Measurements from ENCODE around the gene SOAT1.
"Not testable (repeated sequence)": the region's sequence is repeated elsewhere in the genome, so short reads cannot be mapped to it uniquely, and the experiment has no call there.

Gene SOAT1

DNA sequence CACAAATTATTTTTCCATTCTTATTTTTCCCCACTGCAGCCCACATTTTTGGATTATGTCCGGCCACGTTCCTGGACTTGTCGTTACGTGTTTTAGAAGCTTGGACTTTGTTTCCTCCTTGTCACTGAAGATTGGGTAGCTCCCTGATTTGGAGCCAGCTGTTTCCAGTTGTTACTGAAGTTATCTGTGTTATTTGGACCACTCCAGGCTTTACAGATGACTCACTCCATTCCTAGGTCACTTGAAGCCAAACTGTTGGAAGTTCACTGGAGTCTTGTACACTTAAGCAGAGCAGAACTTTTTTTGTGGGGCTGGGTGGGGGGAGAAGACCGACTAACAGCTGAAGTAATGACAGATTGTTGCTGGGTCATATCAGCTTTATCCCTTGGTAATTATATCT, 59.9 kb downstream of the SOAT1 start:
- no peak for DNase-seq (ENCODE audit: low spot score)

DNA sequence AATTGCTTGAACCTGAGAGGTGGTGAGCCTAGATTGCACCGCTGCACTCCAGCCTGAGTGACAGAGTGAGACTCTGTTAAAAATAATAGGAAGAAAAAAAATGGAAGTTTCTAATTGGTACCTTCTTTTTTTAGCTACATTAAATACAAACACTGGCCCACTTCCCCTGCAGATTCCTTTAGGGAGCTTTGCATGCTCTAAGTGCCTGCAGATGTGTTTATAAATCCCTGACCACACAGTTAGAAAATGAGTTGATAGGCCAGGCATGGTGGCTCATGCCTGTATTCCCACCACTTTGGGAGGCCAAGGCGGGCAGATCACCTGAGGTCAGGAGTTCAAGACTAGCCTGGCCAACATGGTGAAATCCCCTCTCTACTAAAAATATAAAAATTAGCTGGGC, 68.0 kb downstream of the SOAT1 start:
- not testable (repeated sequence) for DNase-seq (ENCODE audit: low spot score)

DNA sequence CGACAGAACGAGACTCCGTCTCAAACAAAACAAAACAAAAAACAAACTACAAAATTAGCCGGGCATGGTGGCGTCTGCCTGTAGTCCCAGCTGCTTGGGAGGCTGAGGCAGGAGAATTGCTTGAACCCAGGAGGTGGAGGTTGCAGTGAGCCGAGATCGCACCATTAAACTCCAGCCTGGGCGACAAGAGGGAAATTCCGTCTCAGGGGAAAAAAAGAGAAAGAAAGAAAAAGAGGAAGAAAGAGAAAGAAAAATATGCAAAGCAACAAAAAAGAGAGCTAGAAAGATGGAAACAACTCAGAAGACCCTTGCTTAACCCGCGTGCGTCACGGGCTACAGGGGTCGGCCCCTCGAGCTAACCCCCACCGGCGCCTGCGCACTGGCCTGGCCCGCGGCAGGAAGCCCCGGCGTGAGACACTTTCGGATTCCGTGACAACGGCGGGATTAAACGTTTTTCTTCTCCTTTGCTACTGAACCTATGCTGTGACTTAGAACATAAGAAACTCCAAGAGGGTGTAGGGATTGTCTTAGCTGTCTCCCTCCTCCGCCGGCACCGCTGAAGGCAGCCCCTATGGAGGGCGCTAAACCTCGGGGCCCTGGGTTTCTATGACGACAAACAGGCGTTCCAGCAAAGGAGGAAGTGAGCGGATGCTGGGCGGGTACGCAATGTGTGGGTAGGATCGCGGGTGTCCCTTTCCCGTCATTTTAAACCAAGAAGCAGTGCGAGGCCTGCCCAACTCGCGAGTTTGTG, 71.9 kb downstream of the SOAT1 start, which contains the start of gene AXDND1:
AXDND1 (plus strand) TSS at position 630 of the 751 bp plus-strand sequence. CDS start 539 bp downstream, outside the sequence.
- DNase-seq (ENCODE audit: low spot score) = peak; percentile 78

DNA sequence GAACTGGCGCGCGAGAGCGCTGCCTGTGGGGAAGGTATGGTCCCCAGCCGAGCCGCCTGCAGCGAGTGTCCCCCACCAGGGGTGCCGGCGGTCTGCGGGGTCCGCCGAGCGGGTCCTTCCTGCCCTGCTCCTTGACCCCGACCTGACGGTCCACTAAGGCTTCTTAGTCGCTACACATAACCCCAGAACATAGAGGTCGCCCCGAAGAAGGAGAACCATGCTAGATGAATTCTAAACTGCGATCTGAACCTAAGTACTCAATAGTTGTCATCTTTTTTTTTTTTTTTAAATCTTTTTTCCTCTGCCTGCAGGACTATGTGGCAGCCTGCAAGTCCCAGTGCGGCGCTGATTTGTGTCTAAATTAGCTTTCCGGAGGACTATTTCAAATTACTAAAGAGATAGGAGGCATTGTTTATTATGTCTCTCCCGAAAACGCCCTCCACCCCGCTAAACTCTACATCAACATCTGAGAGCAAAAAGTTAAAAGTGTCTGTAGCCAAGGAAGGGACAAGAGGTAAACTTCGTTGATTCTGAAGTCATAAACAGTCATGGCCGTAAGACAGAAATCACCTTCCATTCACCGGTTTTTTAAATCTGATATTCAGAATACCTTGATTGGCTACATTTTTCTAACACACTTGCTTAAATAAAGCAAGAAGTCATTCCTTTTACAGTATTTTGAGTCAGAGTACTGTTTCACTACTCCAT, 72.7 kb downstream of the SOAT1 start:
- peak; percentile 15 for DNase-seq (ENCODE audit: low spot score)

DNA sequence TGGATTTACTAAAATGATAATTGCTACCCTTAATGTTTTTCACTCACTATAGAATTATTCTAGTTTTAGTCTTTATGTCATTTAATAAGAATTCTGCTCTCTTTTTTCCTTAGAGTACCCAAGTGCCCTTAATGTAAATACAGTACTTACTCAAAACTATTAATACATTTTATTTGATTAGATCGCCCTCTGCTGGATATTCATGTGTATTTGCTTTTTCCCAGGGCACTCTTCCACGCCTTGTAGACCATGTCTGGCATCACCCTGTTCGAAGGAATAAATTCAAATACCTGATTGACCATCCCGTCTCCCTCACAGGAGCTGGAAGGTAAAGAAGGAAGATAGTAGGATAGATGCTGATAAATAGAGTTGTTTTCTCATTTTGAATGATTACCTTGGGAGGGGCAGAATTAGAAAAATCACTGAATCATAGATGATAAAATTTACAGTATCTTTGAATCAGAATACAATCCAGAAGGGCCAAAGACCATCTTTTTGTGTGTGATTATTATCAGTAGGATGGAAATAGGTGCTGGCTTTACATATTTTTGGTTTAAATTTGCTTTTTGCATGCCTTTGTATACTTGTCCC, 76.2 kb downstream of the SOAT1 start:
- DNase-seq (ENCODE audit: low spot score) = peak; percentile 81

DNA sequence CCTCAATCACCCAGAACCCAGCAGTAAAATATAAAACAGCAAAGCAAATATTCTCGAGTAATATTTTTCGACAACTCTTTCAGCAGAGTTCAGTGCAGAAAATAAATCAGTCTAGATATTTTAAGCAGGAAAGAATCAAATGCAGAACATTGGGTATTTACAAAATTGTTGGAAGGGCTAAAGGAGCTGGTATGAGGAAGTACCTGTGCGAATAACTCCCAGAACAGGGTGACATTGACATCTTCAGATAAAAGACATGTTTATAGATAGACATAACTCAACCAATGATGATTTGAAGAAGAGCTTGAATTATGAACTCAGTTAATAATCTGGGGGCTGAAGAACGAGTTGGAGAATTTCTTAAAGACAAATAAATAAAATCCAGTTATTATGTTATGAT, 78.6 kb downstream of the SOAT1 start:
- no peak for DNase-seq (ENCODE audit: low spot score)

DNA sequence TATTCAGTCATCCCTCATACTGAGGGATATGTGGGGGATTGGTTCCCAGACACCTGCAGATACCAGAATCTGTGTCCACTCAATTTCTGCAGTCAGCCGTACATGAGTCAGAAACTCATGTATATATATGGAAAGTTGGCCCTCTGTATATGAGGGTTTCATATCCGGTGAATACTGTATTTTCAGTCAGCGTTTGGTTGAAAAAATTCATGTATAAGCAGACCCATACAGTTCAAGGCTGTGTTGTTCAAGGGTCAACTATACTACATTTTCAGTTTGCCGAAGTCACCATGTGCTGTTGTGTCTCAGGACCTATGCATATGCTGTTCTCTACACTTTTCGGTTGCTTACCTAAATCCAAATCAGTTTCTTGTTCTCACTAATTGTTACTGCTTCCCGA, 82.6 kb downstream of the SOAT1 start:
- DNase-seq (ENCODE audit: low spot score) = no peak

DNA sequence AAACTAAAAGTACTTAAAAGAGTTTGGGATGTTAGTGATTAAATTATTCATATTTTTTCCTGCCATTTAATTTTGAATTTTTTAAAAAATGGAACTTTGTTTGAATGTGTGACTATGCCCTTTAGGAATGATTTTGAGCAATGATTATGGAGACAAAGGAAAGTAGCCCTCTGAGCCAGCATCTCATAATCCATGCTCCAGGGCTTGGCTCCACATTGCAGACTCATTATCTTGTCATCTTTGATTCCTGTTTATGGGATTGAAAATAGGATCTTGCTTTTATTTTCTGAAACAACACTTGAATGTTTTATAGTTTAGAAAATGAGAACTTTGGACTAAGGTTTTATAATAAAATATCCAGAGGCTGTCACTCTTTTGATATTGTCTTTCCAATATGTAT, 86.7 kb downstream of the SOAT1 start:
- no peak for DNase-seq (ENCODE audit: low spot score)

DNA sequence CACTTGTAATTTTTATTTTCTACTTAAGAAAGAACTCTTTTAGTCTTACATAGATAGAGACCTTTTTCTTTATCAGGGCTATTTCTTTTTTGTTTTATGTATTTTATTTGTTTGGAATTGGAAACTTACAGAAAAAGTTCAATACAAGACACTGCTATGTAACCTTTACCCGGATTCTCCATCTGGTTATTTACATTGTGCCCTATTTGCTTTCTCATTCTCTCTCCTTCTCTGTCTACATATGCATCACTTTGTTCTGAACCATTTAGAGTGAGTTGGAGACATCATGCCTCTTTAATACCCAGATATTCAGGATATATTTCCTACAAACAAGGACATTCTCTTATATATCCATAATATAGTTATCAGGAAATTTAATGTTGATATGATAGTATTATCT, 90.4 kb downstream of the SOAT1 start:
- no peak for DNase-seq (ENCODE audit: low spot score)

DNA sequence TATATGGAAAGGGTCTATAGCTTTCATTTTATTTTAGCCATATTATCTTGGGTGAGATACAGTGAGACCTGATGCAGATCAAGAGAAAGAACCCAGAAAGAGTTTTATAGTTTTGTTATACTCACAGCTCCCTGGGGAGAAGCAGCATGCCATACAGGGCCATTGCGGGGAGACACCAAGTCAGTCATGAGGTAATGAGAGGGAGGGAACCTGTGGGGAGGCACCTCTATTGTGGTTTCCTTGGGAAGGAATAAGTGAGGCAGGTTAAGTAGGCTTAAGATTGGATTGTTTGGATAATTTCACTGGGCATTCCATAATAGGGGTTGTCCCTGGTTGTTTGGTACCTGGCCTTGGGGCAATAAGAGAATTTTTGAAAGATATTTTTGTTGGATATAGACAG, 91.9 kb downstream of the SOAT1 start:
- no peak for DNase-seq (ENCODE audit: low spot score)

DNA sequence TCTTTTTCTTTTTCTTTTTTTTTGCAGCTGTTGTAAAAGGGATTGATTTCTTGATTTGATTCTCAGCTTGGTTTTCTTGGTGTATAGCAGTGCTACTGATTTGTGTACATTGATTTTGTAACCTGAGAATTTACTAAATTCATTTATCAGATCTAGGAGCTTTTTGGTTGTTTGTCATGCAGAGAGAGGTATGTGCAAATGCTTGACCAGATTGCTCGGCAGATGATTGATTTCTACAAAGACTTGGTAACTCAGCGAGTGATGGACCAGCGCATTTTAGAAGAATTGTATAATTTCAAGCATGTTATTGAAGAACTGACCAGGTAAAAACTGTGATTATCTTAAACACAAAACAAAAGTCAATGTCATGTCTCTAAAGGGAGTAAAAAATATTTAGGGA, 100.1 kb downstream of the SOAT1 start:
- no peak for DNase-seq (ENCODE audit: low spot score)

DNA sequence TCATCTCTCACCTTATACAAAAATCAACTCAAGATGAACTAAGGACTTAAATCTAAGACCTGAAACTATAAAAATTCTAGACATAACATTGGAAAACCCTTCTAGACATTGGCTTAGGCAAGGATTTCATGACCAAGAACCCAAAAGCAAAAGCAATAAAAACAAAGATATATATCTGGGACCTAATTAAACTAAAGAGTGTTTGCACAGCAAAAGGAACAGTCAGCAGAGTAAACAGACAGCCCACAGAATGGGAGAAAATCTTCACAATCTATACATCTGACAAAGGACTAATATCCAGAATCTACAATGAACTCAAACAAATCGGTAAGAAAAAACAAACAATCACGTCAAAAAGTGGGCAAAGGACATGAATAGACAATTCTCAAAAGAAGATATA, 105.8 kb downstream of the SOAT1 start:
- not testable (repeated sequence) for DNase-seq (ENCODE audit: low spot score)
